K562 (cell line): ENCODE measurements around the gene MYCL. TPM values are rescaled to one million over a fixed set of nuclear protein-coding genes. Genes with fewer than 3 reads are reported as not detected.

ENCODE experiments used
- ARID3B ChIP-seq: fragments of 250-450 bp; sonication (Bioruptor Pico); IDR thresholded peaks from 2 replicates; pipeline ENCODE4 v1.4.0; 2020; ENCODE audit warnings: borderline replicate concordance
- ATF6 ChIP-seq: sonication (generic); formaldehyde crosslinking; IDR thresholded peaks from 2 replicates; pipeline ENCODE4 v1.4.0; 2020; ENCODE audit warnings: mild to moderate bottlenecking, missing genetic modification reagents
- DPF2 ChIP-seq: fragments of 450-650 bp; IDR thresholded peaks from 2 replicates; pipeline ENCODE4 v1.6.1; 2016
- ELK1 ChIP-seq: sonication (generic); formaldehyde crosslinking; IDR thresholded peaks from 2 replicates; pipeline ENCODE4 v1.8.1; 2022; ENCODE audit warnings: missing genetic modification reagents
- HMG20A ChIP-seq: fragments of 450-650 bp; formaldehyde crosslinking; conservative IDR thresholded peaks from 2 replicates; pipeline ENCODE4 v1.4.0; 2020; ENCODE audit warnings: mild to moderate bottlenecking, mixed read lengths
- KLF1 ChIP-seq: fragments of 450-650 bp; IDR thresholded peaks from 2 replicates; pipeline ENCODE4 v1.6.1; 2016; ENCODE audit warnings: missing genetic modification characterization, missing compliant biosample characterization
- KLF16 ChIP-seq: IDR thresholded peaks from 2 replicates; pipeline ENCODE4 v1.6.1; 2016; ENCODE audit warnings: antibody characterized with exemption
- MYNN ChIP-seq, 2 experiments: sonication (generic); formaldehyde crosslinking in 1 of 2; IDR thresholded peaks; 2 replicates each; pipeline versions ENCODE4 v1.5.0 to v1.6.1; 2016 to 2020; ENCODE audit warnings: antibody characterized with exemption in 1 of 2, missing genetic modification reagents in 1 of 2
- POLR3A ChIP-seq: IDR thresholded peaks from 2 replicates; pipeline ENCODE4 v1.6.1; 2011; ENCODE audit warnings: borderline replicate concordance, mild to moderate bottlenecking, moderate library complexity; ENCODE audit not compliant: insufficient read length, insufficient read depth; ENCODE audit errors: extremely low read depth
- RBM15 ChIP-seq: fragments of 200-400 bp; formaldehyde crosslinking; IDR thresholded peaks from 2 replicates; pipeline ENCODE4 v1.6.1; 2018; ENCODE audit warnings: mild to moderate bottlenecking, low read length, moderate library complexity; ENCODE audit not compliant: insufficient read depth
- RERE ChIP-seq: sonication (generic); formaldehyde crosslinking; IDR thresholded peaks from 2 replicates; pipeline ENCODE4 v1.8.0; 2023; ENCODE audit warnings: missing genetic modification reagents, mild to moderate bottlenecking, borderline replicate concordance
- SP1 ChIP-seq: sonication (generic); formaldehyde crosslinking; IDR thresholded peaks from 2 replicates; pipeline ENCODE4 v1.8.1; 2022; ENCODE audit warnings: mild to moderate bottlenecking, missing genetic modification reagents
- SRSF1 ChIP-seq: fragments of 200-400 bp; formaldehyde crosslinking; IDR thresholded peaks from 2 replicates; pipeline ENCODE4 v1.6.1; 2017; ENCODE audit warnings: mild to moderate bottlenecking, low read depth, low read length, moderate library complexity
- TGIF2 ChIP-seq: sonication (generic); formaldehyde crosslinking; IDR thresholded peaks from 2 replicates; pipeline ENCODE4 v1.8.1; 2022; ENCODE audit warnings: mild to moderate bottlenecking, missing genetic modification reagents, moderate library complexity
- ZNF239 ChIP-seq: fragments of 250-450 bp; sonication (Bioruptor Pico); IDR thresholded peaks from 2 replicates; pipeline ENCODE4 v1.4.0; 2020; ENCODE audit warnings: mild to moderate bottlenecking
- ZNF445 ChIP-seq: fragments of 250-450 bp; sonication (Bioruptor Pico); IDR thresholded peaks from 2 replicates; pipeline ENCODE4 v1.4.0; 2020; ENCODE audit warnings: low read depth, mild to moderate bottlenecking, moderate library complexity
- ZNF551 ChIP-seq: fragments of 250-450 bp; sonication (Bioruptor Pico); IDR thresholded peaks from 2 replicates; pipeline ENCODE4 v1.5.0; 2021; ENCODE audit warnings: mild to moderate bottlenecking, moderate library complexity
- polyA plus RNA-seq, 8 experiments: library from polyadenylated mRNA; depleted of rRNA in 4 of 8; stranded (reverse) in 5 of 8; unstranded in 3 of 8; fragments of >200 nt; fragmentation: Nextera tagmentation in 2 of 8; fragmentation: Illumina TruSeq in 1 of 8; extraction: Ambion mirVana in 2 of 8; extraction: Trizol in 1 of 8; gene quantifications; 2 replicates each; pipeline versions ENCODE4 v1.2.1 to v1.2.3, GENCODE V29; 2011 to 2014; ENCODE audit warnings: inconsistent platforms in 1 of 8, missing spikeins in 1 of 8
- total RNA-seq, 7 experiments: library from RNA; depleted of rRNA in 6 of 7; stranded (reverse); fragments of >200 nt in 6 of 7; fragmentation: Illumina TruSeq in 2 of 7; extraction: Trizol in 2 of 7; gene quantifications; 2 replicates each; pipeline versions ENCODE4 v1.2.1 to v1.2.3, GENCODE V29; 2011 to 2021; ENCODE audit warnings: low replicate concordance in 1 of 7

MYCL gene
- total and polyA plus RNA-seq, 9 of the 15 experiments (the other 6 are each of a cell fraction or from before 2014, with no cell fraction given): 3.5 to 22.0 (median 12.8) TPM

GRCh38 chr1:39901714-39902459 is at the start of gene MYCL (continued):
- TF ChIP-seq ARID3B (CRISPR knock-in tag) (no peak; the same call in 1 of the 2 replicates), SP1 (peak; percentile 68; the same call in 1 of the 2 replicates), TGIF2 (CRISPR knock-in tag) (no peak), ZNF551 (CRISPR knock-in tag) (no peak), ATF6 (no peak), DPF2 (peak; percentile 45; the same call in 1 of the 2 replicates), ZNF239 (peak; percentile 57), MYNN (IDR thresholded peaks at IDR 0.05) (peak; percentile 72; the same call in 1 of the 2 replicates), MYNN (CRISPR knock-in tag; IDR thresholded peaks at IDR 0.05) (no peak), RBM15 (no peak), POLR3A (no peak), HMG20A (CRISPR knock-in tag) (no peak), SRSF1 (no peak), KLF16 (0 out of 2 replicates have a peak, but pooled peaks have one; percentile 45), ZNF445 (CRISPR knock-in tag) (no peak), ELK1 (CRISPR knock-in tag) (no peak), KLF1 (no peak; the same call in 1 of the 2 replicates), RERE (no peak)
